ENCODE measurements around the gene FBXO11. TPM values are rescaled to one million over a fixed set of nuclear protein-coding genes. Genes with fewer than 3 reads are reported as not detected.
A peak's percentile ranks its signal among the peaks of the same experiment; 100 is the strongest.
"Not testable (repeated sequence)": the region's sequence is repeated elsewhere in the genome, so short reads cannot be mapped to it uniquely, and the experiment has no call there.

FBXO11 gene
- total and polyA plus RNA-seq, 11 donors = 19.7 to 52.4 (median 33.2) TPM

DNA sequence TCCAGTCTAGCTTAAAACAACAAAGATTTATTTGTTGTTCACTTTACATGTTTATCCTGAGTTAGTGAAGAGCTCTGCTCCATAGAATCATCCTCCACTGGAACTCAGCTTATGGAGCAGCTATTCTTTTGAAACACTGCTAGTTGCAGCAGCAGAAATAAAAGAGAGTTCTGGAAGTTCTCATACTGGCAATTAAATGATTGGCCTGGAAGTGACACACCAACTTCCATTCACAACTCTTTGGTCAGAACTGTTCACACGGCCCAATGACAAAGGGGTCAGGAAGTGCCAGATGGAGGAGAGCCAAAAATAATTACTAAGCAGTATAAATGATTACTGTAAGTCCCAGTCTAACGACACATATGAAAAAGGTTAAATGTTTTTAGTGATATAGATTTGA lies 39.1 kb downstream of the FBXO11 start:
- H3K4me1 ChIP-seq = peaks cover 5 to 90% (median 43%) of the 10 kb centered on the region in 12 donors
- H3K27ac ChIP-seq = peak overlapping the region in 9 of 12 donors; percentile 6 to 53 (median 40)
- H3K4me3 ChIP-seq = no peak overlapping the region
- H3K27me3 ChIP-seq = no peaks in the 10 kb centered on the region
- 1 to 2% (median 2%) methylated on average over 2 of the region's 2 CpGs for WGBS, 4 donors
- H3K36me3 ChIP-seq = peaks cover 0 to 6% (median 0%) of the 10 kb centered on the region in 9 donors
- peak; percentile 89 to 95 (median 93) for ATAC-seq
- peak in 3 of 5 donors; percentile 35 to 57 (median 43) for DNase-seq
- no peaks in the 10 kb centered on the region for H3K9me3 ChIP-seq
- no peak for TF ChIP-seq POLR2A (IDR thresholded peaks at IDR 0.05)
- TF ChIP-seq, protein P1, sequence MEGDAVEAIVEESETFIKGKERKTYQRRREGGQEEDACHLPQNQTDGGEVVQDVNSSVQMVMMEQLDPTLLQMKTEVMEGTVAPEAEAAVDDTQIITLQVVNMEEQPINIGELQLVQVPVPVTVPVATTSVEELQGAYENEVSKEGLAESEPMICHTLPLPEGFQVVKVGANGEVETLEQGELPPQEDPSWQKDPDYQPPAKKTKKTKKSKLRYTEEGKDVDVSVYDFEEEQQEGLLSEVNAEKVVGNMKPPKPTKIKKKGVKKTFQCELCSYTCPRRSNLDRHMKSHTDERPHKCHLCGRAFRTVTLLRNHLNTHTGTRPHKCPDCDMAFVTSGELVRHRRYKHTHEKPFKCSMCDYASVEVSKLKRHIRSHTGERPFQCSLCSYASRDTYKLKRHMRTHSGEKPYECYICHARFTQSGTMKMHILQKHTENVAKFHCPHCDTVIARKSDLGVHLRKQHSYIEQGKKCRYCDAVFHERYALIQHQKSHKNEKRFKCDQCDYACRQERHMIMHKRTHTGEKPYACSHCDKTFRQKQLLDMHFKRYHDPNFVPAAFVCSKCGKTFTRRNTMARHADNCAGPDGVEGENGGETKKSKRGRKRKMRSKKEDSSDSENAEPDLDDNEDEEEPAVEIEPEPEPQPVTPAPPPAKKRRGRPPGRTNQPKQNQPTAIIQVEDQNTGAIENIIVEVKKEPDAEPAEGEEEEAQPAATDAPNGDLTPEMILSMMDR (IDR thresholded peaks at IDR 0.05) = no peak
- intact Hi-C loops (cut with DNase I) = loop anchor here in 7 of 10 donors (5.0 kb wide), 2 partner anchors 35 to 40 kb away; partner anchors contain the start of gene FBXO11 (in 3 of the 7)

DNA sequence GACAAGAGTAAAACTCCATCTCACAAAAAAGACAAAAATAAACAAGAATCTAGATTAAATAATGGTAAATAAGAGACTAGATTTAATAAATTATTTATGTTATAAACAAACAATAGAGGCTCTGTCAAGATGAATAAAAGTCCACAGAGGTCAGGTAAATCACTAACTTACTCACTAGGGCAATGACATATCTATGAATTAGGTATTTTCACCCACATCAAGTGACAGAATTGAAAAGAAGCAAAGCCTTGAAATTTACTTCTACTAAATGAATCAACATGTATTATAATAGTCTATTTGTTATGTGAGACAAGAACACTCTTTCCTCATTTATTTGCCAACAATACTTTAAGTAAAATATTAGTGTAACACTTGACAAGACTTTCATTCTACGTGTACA lies 41.7 kb downstream of the FBXO11 start:
- Histone ChIP-seq H3K27ac (no peak overlapping the region), H3K4me1 (peaks cover 0 to 77% (median 30%) of the 10 kb centered on the region in 12 donors), H3K27me3 (no peaks in the 10 kb centered on the region), H3K9me3 (no peaks in the 10 kb centered on the region), H3K36me3 (no peaks in the 10 kb centered on the region), H3K4me3 (no peak overlapping the region)
- WGBS, 4 donors = 48 to 64% (median 57%) methylated on average over 1 of the region's 1 CpG
- ATAC-seq (no peak), DNase-seq (no peak)
- intact Hi-C loops (cut with DNase I) = no loop called here
- TF ChIP-seq, protein P1 (IDR thresholded peaks at IDR 0.05) = no peak
- TF ChIP-seq POLR2A (IDR thresholded peaks at IDR 0.05) = no peak

DNA sequence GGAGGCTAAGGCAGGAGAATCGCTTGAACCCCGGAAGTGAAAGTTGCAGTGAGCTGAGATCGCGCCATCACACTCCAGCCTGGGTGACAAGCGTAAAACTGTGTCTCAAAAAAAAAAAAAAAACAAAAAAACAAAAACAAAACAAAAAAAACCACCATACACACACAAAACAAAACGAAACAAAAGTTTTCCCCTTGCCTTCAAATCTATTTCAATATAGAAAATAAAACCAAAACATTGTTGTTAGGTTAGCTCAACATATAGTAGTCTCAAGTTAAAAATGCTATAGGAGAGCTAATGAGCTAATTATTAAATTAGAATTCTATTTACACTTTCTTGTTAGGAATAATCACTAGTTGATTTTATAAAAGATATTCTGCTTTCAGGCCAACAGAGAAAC lies 43.3 kb downstream of the FBXO11 start:
- H3K27ac ChIP-seq = no peak overlapping the region
- no peaks in the 10 kb centered on the region for H3K9me3 ChIP-seq
- no peak overlapping the region for H3K4me3 ChIP-seq
- H3K4me1 ChIP-seq = peaks cover 0 to 66% (median 29%) of the 10 kb centered on the region in 12 donors
- no peaks in the 10 kb centered on the region for H3K27me3 ChIP-seq
- intact Hi-C loops (cut with DNase I) = no loop called here
- WGBS, 4 donors = 89 to 97% (median 94%) methylated on average over 6 of the region's 6 CpGs
- ATAC-seq (no peak), DNase-seq (no peak)
- no peak for TF ChIP-seq POLR2A (IDR thresholded peaks at IDR 0.05)
- TF ChIP-seq, protein P1 (IDR thresholded peaks at IDR 0.05) = no peak
- H3K36me3 ChIP-seq = no peaks in the 10 kb centered on the region

DNA sequence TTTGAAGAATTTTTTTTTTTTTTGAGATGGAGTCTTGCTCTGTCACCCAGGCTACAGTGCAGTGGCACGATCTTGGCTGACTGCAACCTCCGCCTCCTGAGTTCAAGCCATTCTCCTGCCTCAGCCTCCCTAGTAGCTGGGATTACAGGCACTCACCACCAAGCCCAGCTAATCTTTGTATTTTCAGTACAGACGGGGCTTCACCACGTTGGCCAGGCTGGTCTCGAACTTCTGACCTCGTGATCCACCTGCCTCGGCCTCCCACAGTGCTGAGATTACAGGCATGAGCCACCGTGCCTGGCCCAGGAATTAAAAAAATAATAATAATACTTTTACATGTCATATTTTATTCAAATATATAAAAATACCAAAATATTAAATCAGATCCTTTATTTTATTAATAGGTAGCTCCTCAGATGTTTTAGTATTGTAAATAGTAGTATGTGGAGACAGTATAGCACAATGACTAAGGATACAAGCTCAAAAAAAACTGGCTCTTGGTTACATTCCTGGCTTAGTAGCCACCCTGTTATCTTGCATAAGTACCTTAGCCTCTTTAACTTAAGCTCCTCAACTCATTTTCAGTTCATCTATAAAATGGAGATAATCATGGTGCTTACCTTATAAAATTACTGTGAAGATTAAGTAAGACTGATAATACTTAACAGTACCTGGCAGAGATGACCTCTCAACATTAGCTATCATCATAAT lies 53.1 kb downstream of the FBXO11 start:
- intact Hi-C loops (cut with DNase I) = loop anchor here in 4 of 10 donors (10.0 kb wide), 3 partner anchors 52 to 572 kb away; partner anchors contain the start of gene FBXO11 (in 1 of the 4)

More for the DNA sequence above, 53.1 kb downstream of the FBXO11 start:
- H3K4me1 ChIP-seq = peaks cover 0 to 62% (median 16%) of the 10 kb centered on the region in 12 donors
- not testable (repeated sequence) for ATAC-seq, DNase-seq, H3K36me3 ChIP-seq, H3K27ac ChIP-seq, H3K4me3 ChIP-seq, H3K9me3 ChIP-seq, H3K27me3 ChIP-seq
- 81 to 88% (median 83%) methylated on average over 8 of the region's 8 CpGs for whole genome bisulfite sequencing, 4 donors

Measured in heart left ventricle (tissue), 16 donors.